ENCODE results near the gene KEAP1.

DNA sequence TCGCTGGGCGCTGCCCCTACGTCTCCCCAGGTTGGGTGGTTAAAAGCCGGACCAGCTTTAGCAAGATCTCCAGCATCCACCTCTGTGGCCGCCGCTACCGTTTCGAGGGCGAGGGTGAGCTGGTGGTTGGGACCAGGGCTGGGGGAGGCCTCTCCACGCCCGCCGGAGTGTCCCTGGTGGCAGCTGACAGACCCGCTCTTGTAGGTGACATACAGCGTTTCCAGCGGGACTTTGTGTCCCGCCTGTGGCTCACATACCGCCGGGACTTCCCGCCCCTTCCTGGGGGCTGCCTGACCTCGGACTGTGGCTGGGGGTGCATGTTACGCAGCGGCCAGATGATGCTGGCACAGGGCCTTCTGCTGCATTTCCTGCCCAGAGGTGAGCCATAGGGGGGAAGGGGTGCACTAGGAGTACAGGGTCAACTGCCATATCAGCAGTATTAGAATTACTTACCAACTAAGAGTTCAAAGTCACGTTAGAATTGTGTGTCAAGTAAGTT is 41.6 kb upstream of the KEAP1 start:
- TF ChIP-seq, protein P1, sequence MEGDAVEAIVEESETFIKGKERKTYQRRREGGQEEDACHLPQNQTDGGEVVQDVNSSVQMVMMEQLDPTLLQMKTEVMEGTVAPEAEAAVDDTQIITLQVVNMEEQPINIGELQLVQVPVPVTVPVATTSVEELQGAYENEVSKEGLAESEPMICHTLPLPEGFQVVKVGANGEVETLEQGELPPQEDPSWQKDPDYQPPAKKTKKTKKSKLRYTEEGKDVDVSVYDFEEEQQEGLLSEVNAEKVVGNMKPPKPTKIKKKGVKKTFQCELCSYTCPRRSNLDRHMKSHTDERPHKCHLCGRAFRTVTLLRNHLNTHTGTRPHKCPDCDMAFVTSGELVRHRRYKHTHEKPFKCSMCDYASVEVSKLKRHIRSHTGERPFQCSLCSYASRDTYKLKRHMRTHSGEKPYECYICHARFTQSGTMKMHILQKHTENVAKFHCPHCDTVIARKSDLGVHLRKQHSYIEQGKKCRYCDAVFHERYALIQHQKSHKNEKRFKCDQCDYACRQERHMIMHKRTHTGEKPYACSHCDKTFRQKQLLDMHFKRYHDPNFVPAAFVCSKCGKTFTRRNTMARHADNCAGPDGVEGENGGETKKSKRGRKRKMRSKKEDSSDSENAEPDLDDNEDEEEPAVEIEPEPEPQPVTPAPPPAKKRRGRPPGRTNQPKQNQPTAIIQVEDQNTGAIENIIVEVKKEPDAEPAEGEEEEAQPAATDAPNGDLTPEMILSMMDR (IDR thresholded peaks at IDR 0.05), result no peak
- TF ChIP-seq POLR2A (IDR thresholded peaks at IDR 0.05), result peak; percentile 31 to 32

Data from Peyer's patch (tissue), 4 donors.